ENCODE data around the gene MAPK10.

- TF ChIP-seq EP300 (IDR thresholded peaks at IDR 0.05) = no peak
- no peak for TF ChIP-seq CTCF (IDR thresholded peaks at IDR 0.05)
Measured at GRCh38 chr4:86376850-86377249, 17.0 kb upstream of the MAPK10 start.
